HG03575 (cell line): ENCODE results near the gene TTC22.
"Not testable (repeated sequence)": the region's sequence is repeated elsewhere in the genome, so short reads cannot be mapped to it uniquely, and the experiment has no call there.

Experiments
- ATAC-seq: cut with Tn5 transposase; IDR thresholded peaks from one replicate; pipeline ENCODE4 v1.9.1; 2021; ENCODE audit not compliant: unreplicated experiment, insufficient number of reproducible peaks, low FRiP score; ENCODE audit errors: extremely low read depth

The TTC22 gene

GRCh38 chr1:54792686-54793282, 8.3 kb downstream of the TTC22 start:
- no peak for ATAC-seq

GRCh38 chr1:54791880-54792522, 9.1 kb downstream of the TTC22 start:
- ATAC-seq = no peak

GRCh38 chr1:54788459-54788858, 12.7 kb downstream of the TTC22 start:
- no peak for ATAC-seq

- no peak for ATAC-seq
These were observed 13.5 kb downstream of the TTC22 start for GRCh38 chr1:54787604-54788003.

GRCh38 chr1:54786778-54787177, 14.3 kb downstream of the TTC22 start:
- no peak for ATAC-seq

- ATAC-seq = no peak
These were observed 17.1 kb downstream of the TTC22 start for GRCh38 chr1:54784066-54784465.

GRCh38 chr1:54782588-54782987, 18.5 kb downstream of the TTC22 start:
- no peak for ATAC-seq

GRCh38 chr1:54782156-54782555, 19.0 kb downstream of the TTC22 start:
- no peak for ATAC-seq

- no peak for ATAC-seq
These were observed 19.9 kb downstream of the TTC22 start for GRCh38 chr1:54781023-54781723.

- no peak for ATAC-seq
These were observed 23.7 kb downstream of the TTC22 start for GRCh38 chr1:54777431-54777830.

GRCh38 chr1:54777011-54777410, 24.1 kb downstream of the TTC22 start:
- no peak for ATAC-seq

GRCh38 chr1:54775828-54776721, 25.0 kb downstream of the TTC22 start:
- not testable (repeated sequence) for ATAC-seq

- no peak for ATAC-seq
These were observed 26.2 kb downstream of the TTC22 start for GRCh38 chr1:54774820-54775498.

GRCh38 chr1:54772951-54773350, 28.2 kb downstream of the TTC22 start:
- ATAC-seq = no peak

GRCh38 chr1:54768093-54768492, 33.0 kb downstream of the TTC22 start:
- no peak for ATAC-seq

GRCh38 chr1:54767526-54767925, 33.6 kb downstream of the TTC22 start:
- no peak for ATAC-seq

GRCh38 chr1:54766726-54767125, 34.4 kb downstream of the TTC22 start:
- ATAC-seq = no peak

GRCh38 chr1:54764922-54765561, 36.1 kb downstream of the TTC22 start:
- no peak for ATAC-seq
